Smooth muscle cell (in vitro differentiated cells): Measurements from ENCODE around the gene INPP5A. TPM values are rescaled to one million over a fixed set of nuclear protein-coding genes. Genes with fewer than 3 reads are reported as not detected.
A peak's percentile ranks its signal among the peaks of the same experiment; 100 is the strongest.

ENCODE experiments used
- DNase-seq: peaks from one replicate; lab custom pipeline; 2025; ENCODE audit not compliant: unreplicated experiment; lab: John Stamatoyannopoulos, UW
- H2AFZ ChIP-seq: fragments of 200-600 bp; sonication (generic); 2 replicates; pipeline ENCODE4 v1.6.0; 2016; ENCODE audit warnings: antibody characterized with exemption, low read depth, mild to moderate bottlenecking
- H3F3A ChIP-seq: fragments of 200-600 bp; sonication (generic); 2 replicates; pipeline ENCODE4 v1.6.0; 2017; ENCODE audit warnings: antibody characterized with exemption, low read depth
- H3K27ac ChIP-seq: fragments of 200-600 bp; sonication (generic); 2 replicates; pipeline ENCODE4 v1.5.1; 2016; ENCODE audit warnings: low read depth, mild to moderate bottlenecking
- H3K27me3 ChIP-seq: fragments of 200-600 bp; sonication (generic); 2 replicates; pipeline ENCODE4 v1.6.1; 2016; ENCODE audit warnings: low read depth, mild to moderate bottlenecking
- H3K36me3 ChIP-seq: fragments of 200-600 bp; sonication (generic); 2 replicates; pipeline ENCODE4 v1.5.1; 2016; ENCODE audit warnings: low read depth
- H3K4me1 ChIP-seq: fragments of 200-600 bp; sonication (generic); 2 replicates; pipeline ENCODE4 v1.5.1; 2016; ENCODE audit warnings: low read depth
- H3K4me2 ChIP-seq: fragments of 200-600 bp; sonication (generic); 2 replicates; pipeline ENCODE4 v1.6.0; 2016; ENCODE audit warnings: mild to moderate bottlenecking
- H3K4me3 ChIP-seq: fragments of 200-600 bp; sonication (generic); 2 replicates; pipeline ENCODE4 v1.5.1; 2016; ENCODE audit warnings: mild to moderate bottlenecking
- H3K79me2 ChIP-seq: fragments of 200-600 bp; sonication (generic); 2 replicates; pipeline ENCODE4 v1.6.0; 2016; ENCODE audit warnings: low read depth, mild to moderate bottlenecking
- H3K9ac ChIP-seq: fragments of 200-600 bp; sonication (generic); 2 replicates; pipeline ENCODE4 v1.6.0; 2016; ENCODE audit warnings: low read depth
- H3K9me3 ChIP-seq: fragments of 200-600 bp; sonication (generic); replicated peaks from 2 replicates; pipeline ENCODE4 v1.5.1; 2016; ENCODE audit warnings: low read depth
- H4K20me1 ChIP-seq: fragments of 200-600 bp; sonication (generic); 2 replicates; pipeline ENCODE4 v1.6.0; 2016; ENCODE audit warnings: low read depth
- WGBS: methylation state at CpG from one replicate; pipeline ENCODE4 v1.1.7; 2016; ENCODE audit warnings: low lambda C conversion rate; 5-methylcytosine and 5-hydroxymethylcytosine counted together
- polyA plus RNA-seq: library from polyadenylated mRNA; unstranded; fragments of >200 nt; fragmentation: Nextera tagmentation; extraction: Ambion mirVana; gene quantifications from 2 replicates; pipeline ENCODE4 v1.2.1, GENCODE V29; 2016
- total RNA-seq: library from RNA; depleted of rRNA; stranded (reverse); fragments of >200 nt; gene quantifications from 2 replicates; pipeline ENCODE4 v1.2.3, GENCODE V29; 2014
- TF ChIP-seq, protein P1 (sequence below): fragments of 200-600 bp; sonication (generic); IDR thresholded peaks from 2 replicates; pipeline ENCODE4 v1.5.1; 2017; ENCODE audit warnings: borderline replicate concordance, mild to moderate bottlenecking, antibody characterized with exemption; ENCODE audit not compliant: insufficient read depth, poor library complexity, severe bottlenecking

The INPP5A gene
- total and polyA plus RNA-seq, 2 experiments from 2014 or later: 48.0 to 55.9 TPM

GRCh38 chr10:132588301-132589013 is 50.9 kb downstream of the INPP5A start:
- DNase-seq: no peak
- H3K4me1 ChIP-seq: peaks cover 17% of the 10 kb centered on the region
- no peaks in the 10 kb centered on the region for H3K9me3 ChIP-seq
- WGBS: 45% methylated on average over 25 of the region's 25 CpGs
- H3K27me3 ChIP-seq: no peaks in the 10 kb centered on the region
- peak overlapping the region; percentile 75 for H3K27ac ChIP-seq
- no peak overlapping the region for H2AFZ ChIP-seq
- H3K4me2 ChIP-seq: peak overlapping the region; percentile 81
- peaks cover 86% of the 10 kb centered on the region for H3K79me2 ChIP-seq
- no peaks in the 10 kb centered on the region for H3K36me3 ChIP-seq
- H3K4me3 ChIP-seq: no peak overlapping the region
- peaks cover 99% of the 10 kb centered on the region for H4K20me1 ChIP-seq
- TF ChIP-seq, protein P1, sequence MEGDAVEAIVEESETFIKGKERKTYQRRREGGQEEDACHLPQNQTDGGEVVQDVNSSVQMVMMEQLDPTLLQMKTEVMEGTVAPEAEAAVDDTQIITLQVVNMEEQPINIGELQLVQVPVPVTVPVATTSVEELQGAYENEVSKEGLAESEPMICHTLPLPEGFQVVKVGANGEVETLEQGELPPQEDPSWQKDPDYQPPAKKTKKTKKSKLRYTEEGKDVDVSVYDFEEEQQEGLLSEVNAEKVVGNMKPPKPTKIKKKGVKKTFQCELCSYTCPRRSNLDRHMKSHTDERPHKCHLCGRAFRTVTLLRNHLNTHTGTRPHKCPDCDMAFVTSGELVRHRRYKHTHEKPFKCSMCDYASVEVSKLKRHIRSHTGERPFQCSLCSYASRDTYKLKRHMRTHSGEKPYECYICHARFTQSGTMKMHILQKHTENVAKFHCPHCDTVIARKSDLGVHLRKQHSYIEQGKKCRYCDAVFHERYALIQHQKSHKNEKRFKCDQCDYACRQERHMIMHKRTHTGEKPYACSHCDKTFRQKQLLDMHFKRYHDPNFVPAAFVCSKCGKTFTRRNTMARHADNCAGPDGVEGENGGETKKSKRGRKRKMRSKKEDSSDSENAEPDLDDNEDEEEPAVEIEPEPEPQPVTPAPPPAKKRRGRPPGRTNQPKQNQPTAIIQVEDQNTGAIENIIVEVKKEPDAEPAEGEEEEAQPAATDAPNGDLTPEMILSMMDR: no peak
- H3K9ac ChIP-seq: peak overlapping the region; percentile 24
- H3F3A ChIP-seq: no peaks in the 10 kb centered on the region

DNA sequence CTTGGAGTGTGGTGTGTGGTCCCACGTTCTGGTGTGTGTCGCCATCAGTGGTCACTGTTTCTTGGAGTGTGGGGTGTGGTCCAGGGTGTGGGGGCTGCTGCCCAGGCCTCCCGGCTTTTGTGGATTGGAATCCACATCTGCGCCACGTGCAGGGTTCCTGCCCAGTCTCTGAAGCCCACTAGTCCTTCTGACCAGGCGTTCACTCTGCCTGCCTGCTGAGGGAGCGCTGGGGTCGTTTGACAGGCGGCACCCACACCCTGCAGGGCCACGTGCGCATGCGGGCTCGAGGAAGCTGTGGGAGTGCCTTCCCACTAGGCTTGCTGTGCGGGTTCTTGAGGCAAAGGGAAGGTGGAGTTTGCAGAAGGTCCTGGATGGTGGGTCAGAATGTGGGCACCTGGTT is 51.4 kb downstream of the INPP5A start:
- Histone ChIP-seq H3K4me1 (peaks cover 17% of the 10 kb centered on the region), H3K27me3 (no peaks in the 10 kb centered on the region), H4K20me1 (peaks cover 99% of the 10 kb centered on the region), H2AFZ (no peak overlapping the region), H3K79me2 (peaks cover 86% of the 10 kb centered on the region), H3K4me3 (no peak overlapping the region), H3K4me2 (peak overlapping the region; percentile 81), H3K9me3 (no peaks in the 10 kb centered on the region), H3F3A (no peaks in the 10 kb centered on the region), H3K36me3 (no peaks in the 10 kb centered on the region), H3K9ac (no peak overlapping the region), H3K27ac (peak overlapping the region; percentile 75)
- TF ChIP-seq, protein P1: no peak
- DNase-seq: no peak
- WGBS: 89% methylated on average over 14 of the region's 14 CpGs

- Histone ChIP-seq H2AFZ (no peak overlapping the region), H3K36me3 (no peaks in the 10 kb centered on the region), H3K27ac (no peak overlapping the region), H3K4me3 (no peak overlapping the region), H4K20me1 (peaks cover 99% of the 10 kb centered on the region), H3K4me2 (no peak overlapping the region), H3K79me2 (peaks cover 86% of the 10 kb centered on the region), H3K9ac (no peak overlapping the region), H3K9me3 (no peaks in the 10 kb centered on the region), H3K27me3 (no peaks in the 10 kb centered on the region), H3K4me1 (peaks cover 17% of the 10 kb centered on the region), H3F3A (no peaks in the 10 kb centered on the region)
- WGBS: 98% methylated on average over 16 of the region's 16 CpGs
- no peak for DNase-seq
- TF ChIP-seq, protein P1: no peak
Measured at GRCh38 chr10:132589681-132590080, 52.1 kb downstream of the INPP5A start.
